NCI-H2171 treated with DMSO at 0.1 percent for 48 hours (cell line): ENCODE data around the gene RIGI.
A peak's percentile ranks its signal among the peaks of the same experiment; 100 is the strongest.
"Not testable (repeated sequence)": the region's sequence is repeated elsewhere in the genome, so short reads cannot be mapped to it uniquely, and the experiment has no call there.

ENCODE experiments used
- DNase-seq: peaks from one replicate; lab custom pipeline; 2025; lab: John Stamatoyannopoulos, UW

Gene RIGI

DNA sequence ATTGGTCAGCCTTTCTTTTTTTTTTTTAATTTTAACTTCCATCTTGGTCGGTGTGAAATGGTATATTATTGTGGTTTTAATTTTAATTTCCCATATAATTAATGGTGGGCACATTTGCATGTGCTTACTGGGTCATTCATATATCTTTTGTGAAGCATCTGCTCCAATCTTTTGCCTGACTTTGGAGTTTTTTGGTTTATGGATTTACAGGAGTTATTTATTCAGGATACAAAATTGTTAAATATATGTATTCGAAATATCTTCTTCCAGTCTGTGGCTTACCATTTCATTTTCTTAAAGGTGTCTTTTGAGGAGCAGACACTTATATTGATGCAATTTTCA lies 682 bp upstream of the RIGI start:
- DNase-seq: no peak

DNA sequence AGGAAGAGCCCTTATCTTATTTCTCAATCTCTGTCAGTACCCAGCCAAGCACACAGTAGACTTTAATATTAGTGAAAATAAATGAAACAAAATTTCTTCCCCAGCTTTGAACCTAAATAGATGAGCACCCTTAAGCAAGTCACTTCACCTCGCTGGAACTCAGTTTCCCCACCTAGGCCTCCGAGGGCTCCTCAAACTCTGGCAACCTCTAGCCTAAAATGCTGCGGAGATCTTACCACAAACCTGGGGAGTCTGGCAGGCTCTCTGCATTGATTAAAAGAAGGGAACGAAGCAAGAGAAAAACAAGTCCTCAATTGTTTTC lies 326 bp downstream of the RIGI start:
- DNase-seq: no peak

DNA sequence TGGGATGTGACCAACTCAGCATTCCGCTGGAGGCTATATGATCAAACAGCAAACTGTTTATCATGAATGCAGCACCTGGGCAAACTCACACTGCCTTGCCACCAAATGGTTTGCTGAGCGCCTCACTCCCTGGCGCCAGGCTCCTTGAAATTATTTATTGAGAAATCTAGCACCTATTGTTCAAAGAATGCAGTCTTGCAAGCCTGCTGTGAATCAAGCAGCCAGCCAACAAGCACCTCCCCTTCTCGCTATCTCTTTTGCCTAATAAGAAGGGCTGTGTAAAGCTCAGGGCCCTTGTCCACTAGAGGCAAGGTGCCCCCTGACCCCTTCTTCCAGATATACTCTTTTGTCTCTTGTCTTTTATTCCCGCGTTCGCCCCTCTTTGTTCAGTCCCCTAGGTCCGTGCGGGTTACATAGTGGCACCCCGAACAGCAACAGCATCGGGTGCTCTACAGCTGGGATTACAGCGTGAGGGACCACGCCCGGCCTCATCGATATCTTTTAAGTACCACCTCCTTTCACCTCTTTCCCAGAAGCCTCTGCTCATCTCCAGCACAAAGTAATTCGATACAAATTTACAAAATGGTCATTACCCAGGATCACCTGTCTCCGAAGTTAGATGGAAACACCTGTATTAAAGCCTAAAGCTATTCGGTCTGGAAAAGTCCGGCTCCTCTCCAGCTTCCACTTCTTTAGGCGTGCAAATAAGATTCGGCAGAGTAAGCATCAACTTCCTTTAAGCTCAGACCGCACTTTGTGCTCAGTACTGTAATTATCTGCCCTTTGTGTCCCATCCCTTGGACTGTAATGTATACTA lies 896 bp downstream of the RIGI start:
- DNase-seq: no peak

DNA sequence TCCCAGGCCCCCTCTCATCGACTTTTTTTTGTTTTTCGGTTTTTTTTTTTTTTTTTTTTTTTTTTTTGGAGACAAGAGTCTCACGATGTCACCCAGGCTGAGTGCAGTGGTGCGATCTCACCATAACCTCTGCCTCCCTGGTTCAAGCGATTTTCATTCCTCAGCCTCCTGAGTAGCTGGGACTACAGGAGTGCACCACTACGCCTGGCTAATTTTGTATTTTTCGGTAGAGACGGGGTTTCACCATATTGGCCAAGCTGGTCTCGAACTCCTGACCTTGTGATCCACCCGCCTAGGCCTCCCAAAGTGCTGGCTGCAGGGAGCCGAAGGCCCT lies 1.5 kb downstream of the RIGI start:
- not testable (repeated sequence) for DNase-seq

DNA sequence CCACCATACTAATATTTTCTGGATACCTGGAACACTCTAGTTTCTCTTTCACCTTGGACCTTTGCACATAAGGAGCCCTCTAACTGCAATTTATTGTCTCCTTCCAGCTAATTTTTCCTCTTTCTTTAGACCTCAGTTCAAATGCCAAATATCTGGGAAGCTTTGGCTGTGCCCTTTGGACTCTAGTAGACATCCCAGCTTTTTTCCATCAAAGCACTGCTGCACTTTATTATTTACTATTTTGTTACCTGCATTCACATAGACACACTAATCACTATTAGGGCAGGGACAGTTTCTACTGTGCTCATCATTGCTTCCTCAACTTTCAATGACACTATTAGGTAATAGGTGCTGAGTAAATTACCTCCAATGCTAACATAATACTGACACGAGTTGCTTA lies 2.1 kb downstream of the RIGI start:
- DNase-seq: no peak

DNA sequence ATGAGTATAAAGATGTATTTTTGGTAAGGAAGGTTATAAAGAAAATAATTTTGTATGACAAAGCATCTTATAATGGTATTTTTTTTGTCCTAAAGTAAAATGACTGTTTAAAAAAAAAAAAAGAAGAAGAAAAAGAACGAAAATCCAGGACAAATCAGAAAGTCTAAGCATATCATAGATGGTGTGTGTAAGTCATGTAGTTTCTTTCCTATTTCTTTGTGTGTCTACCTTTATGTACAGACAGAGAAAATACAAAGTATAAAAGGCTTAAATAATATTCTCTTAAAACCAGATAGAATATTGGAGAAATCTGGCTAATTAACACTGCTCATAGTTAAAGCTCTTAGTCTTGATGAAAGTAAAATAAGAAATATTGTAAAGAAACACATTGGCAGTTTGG lies 7.7 kb downstream of the RIGI start:
- no peak for DNase-seq

DNA sequence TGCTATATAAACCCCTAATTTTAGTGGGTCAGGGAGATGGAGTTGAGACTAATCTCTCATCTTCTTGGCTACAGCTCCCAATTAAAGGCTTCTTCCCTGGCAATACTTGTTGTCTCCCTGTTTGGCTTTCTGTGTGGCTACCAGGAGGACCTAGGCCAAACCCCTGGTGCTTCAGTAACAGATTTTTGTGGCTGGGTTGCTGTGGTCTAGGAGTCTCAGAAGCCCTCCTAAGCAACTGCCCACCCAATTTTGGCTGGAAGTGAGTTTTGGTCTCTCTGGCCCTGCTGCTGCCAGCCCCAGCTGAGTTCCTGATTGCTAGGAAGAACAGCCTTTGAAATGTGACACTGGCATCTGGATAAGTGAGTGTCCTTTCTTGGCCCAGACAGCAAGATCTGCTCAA lies 9.8 kb downstream of the RIGI start:
- DNase-seq: no peak

DNA sequence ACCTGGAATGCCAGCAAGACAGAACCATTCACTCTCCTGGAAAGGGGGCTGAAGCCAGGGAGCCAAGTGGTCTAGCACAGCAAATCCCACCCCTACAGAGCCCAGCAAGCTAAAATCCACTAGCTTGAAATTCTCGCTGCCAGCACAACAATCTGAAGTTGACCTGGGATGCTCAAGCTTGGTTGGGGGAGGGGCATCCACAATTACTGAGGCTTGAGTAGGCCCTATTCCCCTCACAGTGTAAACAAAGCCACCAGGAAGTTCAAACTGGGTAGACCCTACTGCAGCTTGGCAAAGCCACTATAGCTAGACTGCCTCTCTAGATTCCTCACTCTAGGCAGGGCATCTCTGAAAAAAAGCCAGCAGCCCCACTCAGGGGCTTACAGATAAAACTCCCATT lies 17.3 kb downstream of the RIGI start:
- DNase-seq: no peak

DNA sequence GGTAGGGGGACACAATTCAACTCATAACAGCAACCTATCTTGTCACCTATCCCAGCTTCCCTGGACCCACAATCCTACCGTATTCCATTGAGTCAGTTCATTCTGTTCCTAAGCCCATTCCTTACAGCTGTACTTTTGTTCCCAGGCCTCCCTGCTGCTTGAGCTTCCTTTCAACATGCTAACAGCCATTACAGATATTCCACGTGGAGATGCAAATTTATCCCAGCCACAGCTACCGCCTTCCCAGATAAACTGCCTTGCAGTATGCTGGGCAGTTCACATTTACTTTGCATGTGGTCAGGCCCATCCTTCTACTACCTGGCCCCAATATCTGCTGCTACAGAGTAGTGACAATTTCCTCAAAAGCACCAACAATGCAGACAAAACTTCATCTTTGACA lies 23.0 kb downstream of the RIGI start:
- DNase-seq: no peak

DNA sequence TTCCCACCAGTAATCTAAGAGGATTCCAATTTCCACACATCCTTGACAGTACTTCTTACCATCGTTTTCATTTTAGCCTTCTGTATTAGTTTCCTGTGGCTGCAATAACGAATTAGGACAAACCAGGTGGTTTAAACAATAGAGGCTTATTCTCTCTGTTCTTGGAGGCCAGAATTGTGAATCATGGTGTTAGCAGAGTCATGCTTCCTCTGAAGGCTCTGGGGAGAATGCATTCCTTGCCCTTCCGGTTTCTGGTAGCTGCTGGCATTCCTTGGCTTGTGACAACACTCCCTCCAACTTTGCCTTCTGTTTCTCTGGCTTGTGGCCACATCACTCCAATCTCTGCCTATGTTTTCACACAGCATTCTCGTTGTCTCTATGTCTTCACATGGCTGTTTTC lies 23.5 kb downstream of the RIGI start:
- DNase-seq: no peak

DNA sequence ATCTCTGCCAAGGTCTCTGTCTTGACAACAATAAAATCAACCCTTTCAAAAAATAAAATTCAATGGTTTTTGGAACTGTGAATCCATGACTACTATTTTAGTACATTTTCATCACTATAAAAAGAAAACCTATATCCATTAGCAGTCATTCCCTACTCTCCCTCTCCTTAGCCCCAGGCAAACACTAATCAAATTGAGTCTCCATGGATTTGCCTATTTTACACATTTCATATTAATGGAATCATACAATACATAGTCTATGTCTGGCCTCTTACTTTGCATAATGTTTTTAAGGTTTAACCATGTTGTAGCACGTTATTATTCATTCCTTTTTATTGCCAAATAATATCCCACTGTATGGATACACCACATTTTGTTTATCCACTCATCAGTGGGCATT lies 24.1 kb downstream of the RIGI start:
- no peak for DNase-seq

DNA sequence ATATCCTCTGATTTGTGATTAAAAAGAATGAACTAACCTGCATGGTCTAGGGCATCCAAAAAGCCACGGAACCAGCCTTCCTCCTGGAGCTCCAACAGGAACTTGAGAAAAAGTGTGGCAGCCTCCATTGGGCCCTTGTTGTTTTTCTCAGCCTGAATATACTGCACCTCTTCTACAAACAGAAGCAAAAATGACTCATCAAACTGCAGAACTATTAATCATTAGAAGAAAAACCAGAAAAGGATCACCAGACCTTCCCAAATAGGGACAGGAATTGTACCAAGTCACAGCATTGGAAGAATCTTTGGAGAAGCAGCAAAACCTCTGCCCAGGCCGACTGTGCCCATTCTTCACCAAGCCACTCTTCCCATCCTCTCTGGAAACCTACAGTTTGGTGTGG lies 25.2 kb downstream of the RIGI start:
- DNase-seq: no peak

DNA sequence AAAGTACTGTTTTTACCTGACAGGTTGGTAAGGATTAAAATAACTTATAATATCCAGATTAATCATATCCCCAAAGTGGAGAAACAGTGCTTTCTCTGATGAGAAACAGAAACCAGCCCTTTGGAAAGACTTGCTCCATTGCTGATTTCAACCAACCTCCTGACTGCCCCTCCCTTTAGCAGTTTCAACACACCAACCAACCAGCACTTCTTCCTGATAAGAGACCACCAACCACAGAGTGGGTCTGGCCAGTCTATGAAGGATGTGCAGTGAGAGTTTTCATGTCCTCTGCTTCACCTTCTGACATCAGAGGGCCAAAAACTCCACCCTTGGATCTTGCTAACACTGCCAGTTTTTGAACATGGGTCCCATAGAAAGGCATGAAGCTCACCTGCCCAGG lies 28.1 kb downstream of the RIGI start:
- DNase-seq: no peak

DNA sequence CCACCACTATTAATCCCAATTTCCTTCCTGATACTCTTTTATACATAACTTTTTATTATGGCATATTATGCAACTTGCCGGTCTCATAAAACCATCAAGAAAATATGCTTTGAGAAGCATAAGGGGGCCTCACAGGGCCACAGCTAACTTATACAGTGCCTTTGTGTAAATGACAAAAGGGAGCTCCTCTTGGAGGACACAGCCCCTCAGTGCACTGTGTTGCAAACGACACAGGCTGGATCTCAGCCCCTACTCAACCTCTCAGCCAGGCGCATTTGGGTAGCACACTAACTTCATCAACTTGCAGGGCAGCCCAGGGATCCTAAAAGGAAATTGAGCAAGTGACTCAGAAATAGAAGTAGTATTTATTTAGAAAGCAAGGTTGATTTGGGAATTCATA lies 35.4 kb downstream of the RIGI start:
- no peak for DNase-seq

DNA sequence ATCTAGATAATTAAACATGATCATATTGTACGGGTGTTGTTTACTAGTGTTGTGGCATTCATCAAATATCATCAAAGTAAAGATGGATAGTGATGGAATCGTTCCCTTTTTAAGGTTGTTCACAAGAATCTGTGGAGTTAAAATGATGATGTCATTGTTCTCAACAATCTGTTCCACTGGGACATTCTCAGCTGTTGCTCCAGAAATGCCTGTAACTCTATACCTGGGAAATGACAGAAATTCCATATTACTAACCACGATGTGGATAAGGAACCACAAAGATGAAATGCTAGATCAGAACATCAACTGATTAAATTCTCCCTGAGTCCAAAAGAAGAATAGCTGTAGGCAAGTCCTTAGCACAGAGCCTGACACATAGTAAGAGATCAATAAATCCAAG lies 38.0 kb downstream of the RIGI start:
- peak; percentile 15 for DNase-seq

DNA sequence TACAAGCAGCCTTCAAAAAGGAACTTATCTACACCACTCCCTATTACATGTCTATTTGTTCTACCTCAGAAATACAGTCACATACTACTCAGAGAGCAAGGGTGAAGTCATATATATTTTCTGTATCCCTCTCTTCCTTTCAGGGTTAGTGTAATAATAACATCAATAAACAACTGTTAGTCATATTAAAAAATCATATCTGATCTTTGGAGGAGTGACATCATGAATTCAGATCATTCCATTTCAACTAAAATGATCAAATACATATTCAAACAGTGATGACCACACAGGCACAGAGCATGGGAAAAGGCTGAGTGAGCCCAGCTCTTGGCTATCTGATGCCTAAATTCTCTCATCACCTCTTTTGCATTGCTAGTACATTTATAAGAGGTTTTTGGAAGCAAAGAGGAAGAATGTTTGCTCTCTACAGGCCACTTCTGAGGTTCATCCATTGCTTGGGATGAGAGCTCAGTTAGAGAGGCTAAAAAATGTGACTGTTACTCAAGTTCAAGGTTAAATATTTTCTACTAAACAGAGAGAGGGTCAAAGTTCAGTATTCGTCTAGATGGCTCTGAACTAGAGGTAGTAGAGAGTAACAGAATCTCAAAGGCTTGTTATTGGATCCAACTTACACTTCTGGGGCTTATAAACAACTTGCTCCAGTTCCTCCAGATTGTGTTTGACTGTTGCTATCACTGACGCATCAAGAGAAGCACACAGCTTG lies 39.0 kb downstream of the RIGI start:
- no peak for DNase-seq

DNA sequence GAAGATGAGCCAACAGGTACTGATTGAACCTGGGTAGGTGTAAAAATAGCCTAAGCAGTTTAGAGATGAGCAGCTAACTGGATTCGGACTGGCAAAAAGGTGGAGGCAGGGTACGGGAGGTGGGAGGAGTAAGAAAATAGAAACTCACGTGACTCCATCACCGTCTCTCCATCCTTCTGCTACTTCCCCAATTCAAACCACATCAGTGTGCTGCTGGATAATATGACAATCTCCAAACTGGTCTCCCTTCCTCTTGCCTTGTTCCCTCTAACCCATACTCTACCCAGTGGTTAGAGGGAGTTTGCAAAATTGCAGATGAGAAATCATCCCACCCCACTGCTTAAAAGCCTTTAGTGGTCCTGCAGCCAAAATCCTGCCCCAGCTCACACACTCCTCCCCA lies 42.7 kb downstream of the RIGI start:
- DNase-seq: no peak
